Measurements from ENCODE around the gene PITPNM1.
A peak's percentile ranks its signal among the peaks of the same experiment; 100 is the strongest.
"Not testable (repeated sequence)": the region's sequence is repeated elsewhere in the genome, so short reads cannot be mapped to it uniquely, and the experiment has no call there.

Gene PITPNM1

DNA sequence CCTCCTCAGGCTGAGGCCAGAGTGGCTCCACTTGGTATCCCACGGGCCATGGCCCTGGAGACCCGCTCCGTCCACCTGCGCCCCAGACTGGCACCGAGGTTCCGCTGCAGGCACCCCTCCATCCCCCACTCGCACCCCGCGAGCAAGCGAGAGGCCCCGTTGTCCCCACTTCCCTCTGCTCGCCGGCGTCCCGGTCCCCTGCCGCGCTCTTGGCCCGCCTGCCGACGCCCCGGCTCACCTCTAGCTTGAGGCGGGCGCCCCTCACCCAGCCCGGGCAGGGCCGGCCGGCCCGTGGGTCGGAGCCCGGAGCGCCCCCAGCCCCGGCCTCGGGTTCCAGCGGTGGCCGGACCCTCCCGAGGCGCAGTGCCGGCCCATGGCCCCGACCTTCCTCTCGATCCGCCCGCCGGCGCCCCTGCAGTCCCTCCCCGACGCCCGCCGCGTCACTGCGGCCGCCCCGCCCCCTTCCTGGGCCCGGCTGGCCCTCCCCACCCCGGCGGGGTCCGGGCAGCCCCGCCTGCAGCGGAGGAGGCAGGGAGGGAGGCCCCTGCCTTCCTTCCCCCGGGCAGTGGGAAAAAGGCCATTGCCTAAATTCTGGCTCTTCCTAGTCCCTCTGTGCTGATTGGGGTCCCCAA lies at the start of gene PITPNM1:
Gene PITPNM1 (minus strand): TSS at position 414 of the 632 bp plus-strand sequence. CDS start 1,183 bp downstream, outside the sequence.
- DNase-seq = no peak

DNA sequence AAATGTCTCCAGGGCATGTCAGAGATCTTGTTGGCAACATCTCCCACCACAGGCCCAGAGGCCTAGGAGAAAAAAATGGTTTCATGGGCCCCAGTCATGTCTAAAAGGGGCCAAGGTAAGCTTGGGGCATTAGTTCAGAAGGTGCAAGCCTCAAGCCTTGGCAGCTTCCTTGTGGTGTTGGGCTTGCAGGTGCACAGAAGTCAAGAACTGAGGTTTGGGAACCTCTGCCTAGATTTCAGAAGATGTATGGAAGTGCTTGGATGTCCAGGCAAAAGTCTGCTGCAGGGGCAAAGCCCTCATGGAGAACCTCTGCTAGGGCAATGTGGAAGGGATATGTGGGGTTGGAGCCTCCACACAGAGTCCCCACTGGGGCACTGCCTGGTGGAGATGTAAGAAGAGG lies 46.5 kb upstream of the PITPNM1 start:
- DNase-seq = not testable (repeated sequence)

DNA sequence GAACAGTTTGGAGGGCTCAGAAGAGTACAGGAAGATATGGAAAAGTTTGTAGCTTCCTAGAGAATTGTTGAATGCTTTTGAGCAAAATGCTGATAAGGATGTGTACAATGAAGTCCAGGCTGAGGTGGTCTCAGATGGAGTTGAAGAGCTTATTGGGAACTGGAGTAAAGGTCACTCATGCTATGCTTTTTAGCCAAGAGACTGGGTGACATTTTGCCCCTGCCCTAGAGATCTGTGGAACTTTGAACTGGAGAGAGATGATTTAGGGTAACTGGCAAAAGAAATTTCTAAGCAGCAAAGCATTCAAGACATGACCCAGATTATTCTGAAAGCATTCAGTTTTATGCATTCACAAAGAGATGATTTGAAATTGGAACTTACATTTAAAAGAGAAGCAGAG lies 46.0 kb upstream of the PITPNM1 start:
- DNase-seq = no peak

DNA sequence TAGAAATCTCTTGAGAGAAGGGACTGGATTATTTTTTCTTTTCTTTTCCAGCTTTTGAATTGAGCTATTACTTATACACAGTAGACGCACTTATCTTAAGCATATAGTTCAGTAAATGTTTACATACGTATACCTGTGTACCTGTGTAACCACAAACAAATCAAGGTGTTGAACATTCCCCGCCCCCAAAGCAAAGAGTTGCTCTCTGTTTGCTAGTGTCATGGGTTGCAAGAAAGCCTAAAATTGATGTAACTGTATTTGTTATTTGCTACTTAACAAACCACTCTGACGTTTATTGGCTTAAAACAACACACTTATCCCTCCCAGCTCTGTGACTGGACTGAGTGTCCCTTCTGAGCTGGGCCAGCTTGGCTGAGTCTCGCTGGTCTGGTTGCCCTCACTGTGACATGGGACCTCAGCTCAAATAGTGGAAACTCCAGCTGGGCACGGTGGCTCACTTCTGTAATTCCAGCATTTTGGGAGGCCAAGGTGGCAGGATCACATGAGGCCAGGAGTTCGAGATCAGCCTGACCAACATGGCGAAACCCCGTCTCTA lies 43.5 kb upstream of the PITPNM1 start:
- no peak for DNase-seq

DNA sequence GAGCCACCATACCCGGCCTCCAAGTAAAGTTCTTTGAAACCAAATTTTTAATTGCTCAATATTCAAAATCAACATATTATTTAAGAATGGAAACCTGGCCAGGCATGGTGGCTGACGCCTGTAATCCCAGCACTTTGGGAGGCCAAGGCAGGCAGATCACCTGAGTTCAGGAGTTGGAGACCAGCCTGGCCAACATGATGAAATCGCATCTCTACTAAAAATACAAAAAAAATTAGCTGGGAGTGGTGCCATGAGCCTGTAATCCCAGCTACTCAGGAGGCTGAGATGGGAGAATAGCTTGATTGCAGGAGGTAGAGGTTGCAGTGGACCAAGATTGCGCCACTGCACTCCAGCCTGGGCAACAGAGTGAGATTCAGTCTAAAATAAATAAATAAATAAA lies 42.9 kb upstream of the PITPNM1 start:
- DNase-seq = not testable (repeated sequence)

DNA sequence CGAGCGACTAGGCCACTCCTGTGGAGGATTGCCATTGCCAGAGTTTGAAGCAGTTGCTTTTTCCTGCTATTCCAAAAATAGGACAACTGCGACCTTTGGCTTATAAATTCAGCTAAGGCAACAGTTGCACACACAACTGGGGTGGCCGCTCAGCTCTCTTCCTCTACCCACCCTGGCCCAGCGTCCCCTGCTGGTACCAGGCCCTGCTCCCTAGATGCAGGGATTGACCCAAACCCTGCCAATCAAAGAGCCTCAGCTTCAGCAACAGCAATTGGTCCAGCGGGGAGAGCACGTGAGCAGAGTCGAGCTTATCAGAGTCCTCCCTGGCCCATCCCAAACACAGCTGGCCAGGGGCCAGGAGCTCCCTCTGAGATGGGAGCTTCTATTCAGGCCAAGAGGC lies 40.1 kb upstream of the PITPNM1 start:
- no peak for DNase-seq

DNA sequence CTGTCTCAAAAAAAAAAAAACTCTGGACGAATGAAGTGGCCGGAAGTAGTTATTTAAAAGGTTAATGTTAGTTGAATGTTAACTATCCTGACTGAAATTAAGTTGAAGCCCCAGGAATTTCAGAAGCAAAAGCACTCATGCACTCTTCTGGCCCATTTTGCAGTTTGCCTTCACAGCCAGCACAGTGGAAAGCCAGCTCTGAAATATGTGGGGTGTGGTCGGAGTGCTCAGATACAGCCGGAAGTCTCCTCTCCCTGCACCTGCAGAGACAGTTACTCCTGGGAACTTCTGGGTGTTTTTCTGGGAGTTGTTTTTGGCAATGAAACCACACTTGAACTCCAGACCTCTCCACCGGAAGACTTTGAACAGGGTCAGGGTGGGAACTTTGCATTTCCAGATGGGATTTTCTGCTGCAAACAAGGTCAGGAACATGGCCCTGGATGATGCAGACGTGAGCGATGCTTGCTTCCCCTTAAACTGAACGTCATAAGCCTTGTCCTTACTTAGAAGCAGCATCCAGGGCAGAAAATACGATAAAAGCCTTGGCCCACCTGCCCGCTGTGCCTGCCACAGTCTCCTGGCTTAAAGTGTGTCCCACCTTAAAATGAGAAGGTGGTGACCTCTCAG lies 39.6 kb upstream of the PITPNM1 start:
- DNase-seq = no peak

DNA sequence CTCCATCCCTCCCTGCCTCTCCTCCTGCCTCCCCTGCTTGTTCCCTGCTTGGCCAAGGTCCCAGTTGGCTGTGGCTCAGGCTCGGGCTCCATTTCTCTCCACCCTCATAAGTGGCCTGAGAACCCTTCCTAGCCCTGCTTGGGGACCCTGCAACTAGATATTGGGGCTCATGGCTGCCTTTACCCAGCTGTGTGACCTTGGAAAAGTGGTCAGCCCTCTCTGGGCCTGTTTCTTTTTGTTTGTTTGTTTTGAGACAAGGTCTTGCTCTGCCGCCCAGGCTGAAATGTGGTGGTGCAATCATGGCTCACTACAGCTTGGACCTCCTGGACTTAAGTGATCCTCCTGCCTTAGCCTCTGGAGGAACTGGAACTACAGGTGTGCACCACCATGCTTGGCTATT lies 38.4 kb upstream of the PITPNM1 start:
- DNase-seq = no peak

DNA sequence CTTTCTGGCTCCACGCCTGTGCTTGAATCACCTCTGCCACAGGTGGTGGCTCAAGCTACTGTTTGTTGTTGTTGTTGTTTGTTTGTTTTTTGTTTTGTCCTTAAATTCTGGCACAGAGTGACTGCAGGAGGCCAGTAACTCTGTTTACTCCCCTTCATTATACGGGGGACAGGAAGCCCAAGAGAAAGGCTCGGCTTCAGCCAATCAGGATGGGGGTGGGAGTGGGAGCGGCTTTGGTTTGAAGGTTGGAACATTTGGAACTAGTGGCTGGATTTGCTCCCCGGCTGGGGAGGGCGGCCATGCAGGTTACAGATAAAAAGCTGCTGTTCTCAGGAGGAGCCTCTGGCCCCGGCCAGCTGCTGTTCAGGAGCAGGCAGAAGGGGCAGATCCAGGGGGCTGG lies 37.8 kb upstream of the PITPNM1 start:
- DNase-seq = no peak

DNA sequence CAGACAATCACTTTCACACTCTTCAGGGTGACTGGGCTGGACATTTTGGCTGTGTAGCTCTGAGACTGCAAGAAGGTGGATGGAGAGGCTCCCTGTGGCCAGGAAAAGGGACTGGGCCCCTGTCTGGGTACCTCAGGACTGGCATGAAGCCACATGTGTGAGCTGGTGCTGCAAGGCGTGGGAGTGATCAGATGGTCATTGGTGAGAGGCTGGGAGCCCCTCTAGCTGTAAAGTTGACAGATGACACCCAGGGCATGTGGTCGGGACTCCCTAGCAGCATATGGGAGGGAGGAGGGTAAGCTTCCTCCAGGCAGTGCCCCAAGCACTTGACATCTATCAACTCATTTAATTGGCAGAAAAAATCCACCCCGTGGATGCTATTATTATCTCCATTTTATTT lies 37.0 kb upstream of the PITPNM1 start:
- DNase-seq = no peak

DNA sequence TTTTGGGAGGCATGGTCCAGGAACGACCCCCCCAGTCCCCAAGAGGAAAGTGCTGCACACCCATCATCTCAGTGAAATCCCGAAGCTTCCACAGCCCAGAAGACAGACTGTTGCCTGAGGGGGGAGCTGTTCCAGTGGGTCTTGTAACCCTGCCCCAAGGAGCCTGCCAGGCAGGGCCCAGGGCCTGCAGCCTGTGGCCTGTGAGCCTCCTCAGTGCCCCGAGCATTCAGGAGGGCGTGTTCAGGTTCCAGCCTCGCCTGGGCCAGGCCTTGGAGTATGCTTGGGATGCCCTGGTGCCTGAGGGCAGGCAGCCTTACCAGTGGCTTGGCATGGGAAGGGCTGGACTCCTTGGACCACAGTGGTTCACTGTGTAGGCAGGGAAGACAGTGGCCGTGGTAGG lies 36.0 kb upstream of the PITPNM1 start:
- no peak for DNase-seq

DNA sequence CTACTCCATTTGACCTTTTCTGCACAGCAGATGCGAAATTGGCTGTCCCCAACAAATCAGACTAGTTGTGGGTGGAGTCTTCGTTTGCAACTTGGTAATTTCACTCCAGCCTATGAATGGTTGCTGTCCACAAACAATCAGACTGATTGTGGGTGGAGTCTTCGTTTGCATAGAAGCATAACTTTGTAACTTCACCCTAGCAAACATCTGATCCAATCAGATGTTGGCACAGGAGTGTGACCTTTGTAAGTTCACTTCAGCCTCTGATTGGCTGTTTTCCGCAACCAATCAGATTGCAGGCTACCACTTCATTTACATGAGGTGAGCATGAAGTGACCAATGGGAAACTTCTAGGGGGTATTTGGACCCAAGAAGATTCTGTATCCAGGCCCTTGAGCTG lies 34.4 kb upstream of the PITPNM1 start:
- no peak for DNase-seq

DNA sequence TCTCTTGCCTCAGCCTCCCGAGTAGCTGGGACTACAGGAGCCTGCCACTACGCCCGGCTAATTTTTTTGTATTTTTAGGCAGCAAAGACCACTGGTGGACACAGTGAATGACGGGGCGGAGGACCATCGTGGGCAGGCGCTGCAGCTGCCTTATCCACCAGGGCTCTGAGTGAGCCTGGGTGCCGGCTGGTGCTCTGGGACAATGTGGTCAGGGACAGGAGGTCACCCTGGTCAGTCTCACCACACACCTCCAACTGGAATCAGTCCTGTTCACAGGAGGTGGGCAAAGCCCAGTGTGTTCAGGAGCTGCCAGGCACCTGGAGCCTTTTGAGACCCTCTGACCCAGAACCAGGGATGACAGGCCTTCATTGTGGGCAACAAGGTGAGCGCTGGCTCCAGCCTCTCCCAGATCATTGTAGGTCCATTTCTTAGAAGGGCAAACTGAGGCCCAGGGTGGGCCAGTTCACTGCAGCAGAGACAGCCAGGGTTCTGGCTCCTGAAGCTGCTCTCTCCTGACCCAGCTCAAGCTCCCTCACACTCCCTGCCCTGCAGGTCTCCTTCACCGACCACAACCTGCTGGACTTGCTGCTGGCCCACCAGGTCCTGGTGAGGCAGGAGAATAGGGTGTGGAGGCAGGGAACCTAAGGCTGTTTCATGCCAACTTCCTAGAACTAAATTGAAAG lies 33.8 kb upstream of the PITPNM1 start:
- no peak for DNase-seq

DNA sequence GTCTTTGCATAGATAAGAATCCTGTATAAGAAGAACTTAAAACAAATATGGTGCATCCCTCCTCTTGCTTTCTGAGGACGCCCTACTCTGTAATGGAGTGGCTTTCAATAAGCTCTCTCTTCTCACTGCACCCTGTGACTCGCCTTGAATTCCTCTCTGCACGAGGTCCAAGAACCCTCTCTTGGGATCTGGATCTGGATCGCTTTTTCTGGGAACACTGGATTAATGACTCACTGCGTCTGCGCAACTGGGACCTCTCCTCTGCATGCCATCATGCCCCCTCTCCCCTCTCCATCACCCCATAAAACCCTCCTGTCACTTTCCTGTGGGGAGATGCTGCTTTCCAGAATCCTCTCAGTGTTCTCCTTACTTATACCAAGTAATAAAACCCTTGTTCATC lies 33.1 kb upstream of the PITPNM1 start:
- DNase-seq = peak; percentile 7

DNA sequence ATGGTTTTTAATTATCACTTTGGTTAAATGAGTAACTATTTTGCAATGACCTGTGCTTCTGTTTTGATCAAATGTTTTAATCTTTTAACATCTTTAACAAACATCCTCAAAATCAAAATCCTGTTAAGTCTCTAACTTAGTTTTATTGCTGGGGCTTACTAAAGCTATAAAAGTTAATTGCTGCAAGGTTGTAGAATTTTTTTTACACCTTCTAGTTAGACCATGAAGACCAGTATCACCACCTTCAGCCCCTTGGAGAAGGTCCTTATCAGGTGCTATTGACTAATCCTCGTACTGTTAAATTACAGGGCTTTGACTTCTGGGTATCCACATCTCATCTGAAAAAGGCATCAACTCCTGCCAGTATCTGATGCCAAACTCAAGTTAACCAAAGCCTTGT lies 30.4 kb upstream of the PITPNM1 start:
- DNase-seq = no peak

DNA sequence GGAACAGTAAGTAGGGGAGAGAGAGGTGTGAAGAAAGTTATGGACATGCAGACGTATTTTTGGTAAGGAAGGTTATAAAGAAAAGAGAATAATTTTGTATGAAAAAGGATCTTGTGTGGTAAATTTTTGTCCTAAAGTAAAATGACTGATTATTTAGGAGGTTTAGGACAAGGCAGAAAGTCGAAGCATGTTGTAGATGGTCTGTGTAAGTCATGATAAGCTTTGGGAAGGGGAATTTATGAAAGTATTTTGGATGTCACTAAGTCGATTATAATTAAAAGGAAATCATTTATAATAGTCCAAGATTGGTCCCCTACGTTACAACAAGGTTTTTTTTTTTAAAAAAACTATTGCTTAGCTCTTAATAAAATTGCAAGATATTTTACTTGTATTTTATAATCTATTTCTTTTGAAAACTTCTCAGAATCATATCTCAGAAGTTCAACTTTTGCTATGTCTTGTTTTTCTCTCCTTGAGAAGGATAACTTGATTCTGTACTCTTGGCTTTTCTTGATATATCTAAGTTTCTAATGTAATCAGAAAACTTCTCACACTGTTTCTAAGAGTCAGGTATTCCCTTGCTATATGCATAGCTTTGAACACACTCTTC lies 29.0 kb upstream of the PITPNM1 start:
- no peak for DNase-seq

DNA sequence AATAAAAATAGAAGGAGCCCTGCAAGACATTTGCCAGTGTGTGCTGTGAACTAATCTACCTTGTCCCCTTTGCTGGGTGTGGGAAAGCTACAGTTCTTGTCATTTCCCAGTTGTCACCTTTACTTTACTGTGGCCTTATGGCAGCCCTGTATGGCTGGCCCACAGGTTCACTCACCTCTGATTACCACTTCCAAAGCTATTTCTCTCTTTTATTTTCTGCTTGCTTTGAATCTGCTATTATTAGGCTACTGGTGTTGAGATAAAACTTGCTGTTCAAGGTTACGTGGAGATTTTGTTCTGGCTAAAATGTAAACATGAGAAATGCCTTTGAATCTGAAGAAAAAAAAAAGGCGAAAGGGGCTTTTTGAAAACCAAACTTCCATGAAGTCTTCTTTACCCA lies 27.7 kb upstream of the PITPNM1 start:
- DNase-seq = no peak

DNA sequence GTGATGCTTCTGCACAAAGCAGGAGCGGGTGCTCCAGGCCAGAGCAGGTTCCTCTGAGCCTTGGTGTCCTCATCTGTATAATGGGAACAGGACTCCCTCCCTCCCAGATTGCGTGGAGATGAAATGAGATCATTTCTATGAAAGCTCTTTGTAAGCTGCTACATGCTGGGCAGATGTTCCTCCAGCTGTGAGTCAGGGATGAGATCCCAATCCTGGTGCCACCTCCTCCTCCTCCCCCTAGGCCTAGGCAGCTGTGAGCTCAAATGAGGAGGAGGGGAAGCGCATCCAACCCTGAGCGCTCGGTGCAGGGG lies 25.1 kb upstream of the PITPNM1 start:
- DNase-seq = no peak

DNA sequence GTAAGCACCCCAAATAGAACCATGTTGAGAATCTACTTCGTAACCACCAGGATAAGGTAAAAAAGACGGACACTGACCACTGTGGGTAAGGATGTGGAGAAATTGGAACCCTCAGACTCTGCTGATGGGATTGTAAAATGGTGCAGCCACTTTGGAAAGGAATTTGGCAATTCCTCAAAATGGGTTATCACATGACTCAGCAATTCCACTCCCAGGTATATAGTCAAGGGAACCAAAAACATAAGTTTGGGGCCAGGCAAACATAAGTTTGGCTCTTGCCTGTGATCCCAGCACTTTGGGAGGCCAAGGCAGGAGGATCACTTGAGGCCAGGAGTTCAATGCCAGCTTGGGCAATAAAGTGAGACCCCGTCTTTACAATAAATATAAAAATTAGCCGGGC lies 23.2 kb upstream of the PITPNM1 start:
- no peak for DNase-seq

DNA sequence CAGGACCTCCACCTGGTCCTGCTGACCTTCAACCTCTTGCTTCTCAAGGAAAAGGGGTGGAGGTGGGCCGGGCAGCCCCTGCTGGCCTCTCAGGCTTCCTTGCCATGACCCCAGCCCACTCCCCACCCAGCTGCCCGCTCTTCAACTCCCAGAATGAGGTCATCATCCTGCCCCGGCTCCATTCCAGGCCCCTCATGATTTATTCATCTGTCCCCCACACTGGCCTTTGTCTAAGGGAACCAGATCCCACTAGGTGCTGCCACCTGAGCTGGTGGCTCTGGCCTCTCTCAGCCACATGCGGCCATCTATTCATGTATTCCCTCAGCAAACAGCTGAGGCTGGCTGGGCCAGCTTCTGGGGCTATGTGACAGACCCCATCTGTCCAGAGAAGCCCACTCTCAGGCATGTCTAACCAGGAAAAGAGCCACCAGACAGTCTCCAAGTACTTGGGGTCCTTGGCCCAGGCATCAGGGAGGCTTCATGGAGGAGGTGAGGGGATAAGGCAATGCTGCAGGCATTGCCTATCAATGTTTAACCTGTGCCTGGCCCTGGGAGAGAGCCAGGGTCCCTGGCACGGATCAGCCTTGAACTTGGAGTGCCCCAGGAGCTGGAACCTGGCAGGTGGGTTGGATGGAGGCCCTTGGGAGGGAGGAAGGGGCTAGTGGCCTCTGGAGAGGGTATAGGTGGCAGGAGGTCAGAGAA lies 20.3 kb upstream of the PITPNM1 start:
- no peak for DNase-seq

DNA sequence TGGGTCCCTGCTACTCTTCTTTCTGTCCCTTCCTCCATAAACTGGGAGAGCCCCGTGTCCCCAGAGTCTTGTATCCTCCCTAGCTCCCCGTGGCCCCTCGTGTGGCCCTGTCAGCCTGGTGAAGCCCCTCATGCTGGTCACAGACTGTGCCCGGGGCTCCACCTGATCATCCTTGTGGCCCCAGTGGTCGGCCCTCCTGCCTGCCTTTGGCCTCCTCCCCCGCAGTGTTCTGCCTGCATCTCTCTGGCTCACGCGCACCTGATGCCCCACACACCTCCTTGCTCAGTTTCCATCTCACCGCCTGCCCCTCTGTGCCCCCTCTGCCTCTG lies 19.3 kb upstream of the PITPNM1 start:
- no peak for DNase-seq

DNA sequence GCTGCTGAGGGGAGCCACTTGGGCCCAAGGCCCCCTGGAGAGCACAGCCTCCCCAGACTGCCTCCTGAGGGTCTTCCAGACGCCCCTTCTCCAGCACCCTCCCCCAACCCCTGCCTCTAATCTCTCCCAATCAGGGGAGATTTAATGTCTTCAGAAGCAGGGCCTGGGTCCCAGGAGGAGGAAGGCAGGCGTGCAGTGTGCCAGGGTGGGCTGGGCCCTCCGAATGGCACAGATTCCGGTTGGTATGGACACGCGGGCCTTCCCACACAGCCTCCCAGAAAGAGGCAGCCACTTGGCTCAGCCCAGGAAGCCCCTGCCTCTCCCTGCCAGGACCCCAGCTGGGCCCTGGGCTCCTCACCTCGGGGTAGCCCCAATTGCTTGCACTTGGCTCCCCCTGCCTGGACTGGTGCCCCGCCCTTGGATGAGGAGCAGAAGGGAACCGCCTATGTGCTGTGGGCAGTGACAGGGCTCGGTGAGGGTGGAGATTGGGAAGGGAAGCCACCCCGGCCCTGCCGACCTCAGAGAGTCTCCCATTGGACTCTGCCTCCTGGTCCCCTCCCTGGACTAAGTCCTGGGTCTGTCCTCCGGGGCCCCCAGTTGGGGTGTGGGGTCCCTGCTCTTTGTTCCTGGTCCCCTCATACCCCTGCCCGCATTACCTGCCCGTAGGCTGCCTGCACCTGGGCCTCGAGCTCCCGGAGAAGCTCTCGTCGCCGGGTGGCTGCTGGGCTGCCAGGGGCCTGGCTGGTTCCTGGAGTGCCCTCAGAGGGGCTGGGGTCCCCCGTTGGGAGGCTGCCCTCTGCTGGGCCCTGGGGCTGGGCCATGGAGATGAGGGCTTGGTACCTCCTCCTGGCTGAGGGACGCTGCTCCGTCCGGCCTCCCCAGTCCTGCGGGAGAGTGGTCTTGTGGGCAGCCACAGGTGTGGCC lies 18.7 kb upstream of the PITPNM1 start:
- no peak for DNase-seq
